Uterus (tissue), 2 donors: ENCODE results near the gene LAMTOR1.

ENCODE experiments used
- POLR2A ChIP-seq, 2 donors: fragments of 450-650 bp; IDR thresholded peaks; one replicate each; pipeline ENCODE4 v1.6.1; 2016; ENCODE audit warnings: antibody characterized with exemption in 2 of 2, mild to moderate bottlenecking in 1 of 2, moderate library complexity in 1 of 2
- TF ChIP-seq, protein P1 (sequence below), 4 experiments: fragments of 200-600 bp in 2 of 4; fragments of 450-650 bp in 2 of 4; sonication (generic) in 2 of 4; IDR thresholded peaks; one replicate each; pipeline ENCODE4 v1.5.1; 2016 to 2019; ENCODE audit warnings: antibody characterized with exemption in 4 of 4, mild to moderate bottlenecking in 2 of 4, moderate library complexity in 1 of 4

DNA sequence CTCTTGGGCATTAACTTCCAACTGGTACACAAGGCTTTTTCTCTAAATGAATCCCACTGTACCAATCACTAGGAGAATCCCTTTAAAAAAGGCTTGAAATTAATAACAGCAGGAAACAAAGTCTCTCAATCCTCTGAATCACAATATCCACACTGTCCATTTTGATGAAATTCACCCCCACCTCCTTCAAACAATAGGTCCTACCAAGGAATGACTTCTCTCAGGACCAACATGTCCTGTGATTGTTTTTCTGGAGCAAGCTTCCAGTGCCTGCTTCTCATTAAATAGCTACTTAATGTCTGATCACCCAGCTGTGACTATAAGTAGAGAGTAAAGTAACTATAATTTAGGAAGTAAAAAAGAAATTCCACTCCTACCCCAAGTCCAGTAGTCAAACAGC, 35.8 kb downstream of the LAMTOR1 start:
- TF ChIP-seq POLR2A (IDR thresholded peaks at IDR 0.05), result no peak
- TF ChIP-seq, protein P1, sequence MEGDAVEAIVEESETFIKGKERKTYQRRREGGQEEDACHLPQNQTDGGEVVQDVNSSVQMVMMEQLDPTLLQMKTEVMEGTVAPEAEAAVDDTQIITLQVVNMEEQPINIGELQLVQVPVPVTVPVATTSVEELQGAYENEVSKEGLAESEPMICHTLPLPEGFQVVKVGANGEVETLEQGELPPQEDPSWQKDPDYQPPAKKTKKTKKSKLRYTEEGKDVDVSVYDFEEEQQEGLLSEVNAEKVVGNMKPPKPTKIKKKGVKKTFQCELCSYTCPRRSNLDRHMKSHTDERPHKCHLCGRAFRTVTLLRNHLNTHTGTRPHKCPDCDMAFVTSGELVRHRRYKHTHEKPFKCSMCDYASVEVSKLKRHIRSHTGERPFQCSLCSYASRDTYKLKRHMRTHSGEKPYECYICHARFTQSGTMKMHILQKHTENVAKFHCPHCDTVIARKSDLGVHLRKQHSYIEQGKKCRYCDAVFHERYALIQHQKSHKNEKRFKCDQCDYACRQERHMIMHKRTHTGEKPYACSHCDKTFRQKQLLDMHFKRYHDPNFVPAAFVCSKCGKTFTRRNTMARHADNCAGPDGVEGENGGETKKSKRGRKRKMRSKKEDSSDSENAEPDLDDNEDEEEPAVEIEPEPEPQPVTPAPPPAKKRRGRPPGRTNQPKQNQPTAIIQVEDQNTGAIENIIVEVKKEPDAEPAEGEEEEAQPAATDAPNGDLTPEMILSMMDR (IDR thresholded peaks at IDR 0.05), result no peak
